Vagina (tissue), 2 donors: ENCODE results near the gene CSF1R.

ENCODE experiments used
- CTCF ChIP-seq, 3 experiments: fragments of 450-650 bp in 2 of 3; fragments of 200-600 bp in 1 of 3; sonication (generic) in 1 of 3; IDR thresholded peaks; one replicate each; pipeline ENCODE4 v1.5.1; 2017 to 2019; ENCODE audit warnings: antibody characterized with exemption in 3 of 3, mild to moderate bottlenecking in 2 of 3, moderate library complexity in 2 of 3
- POLR2A ChIP-seq, 2 donors: fragments of 450-650 bp; IDR thresholded peaks; one replicate each; pipeline ENCODE4 v1.6.1; 2017; ENCODE audit warnings: antibody characterized with exemption in 2 of 2, mild to moderate bottlenecking in 2 of 2, moderate library complexity in 2 of 2
- POLR2AphosphoS5 ChIP-seq, 2 donors: sonication (generic); formaldehyde crosslinking; IDR thresholded peaks; one replicate each; pipeline ENCODE4 v1.9.0; 2017; ENCODE audit warnings: antibody characterized with exemption in 2 of 2, mild to moderate bottlenecking in 2 of 2, low read depth in 1 of 2; ENCODE audit not compliant: insufficient read depth in 1 of 2

- TF ChIP-seq POLR2A (IDR thresholded peaks at IDR 0.05) (no peak), CTCF (IDR thresholded peaks at IDR 0.05) (no peak), POLR2AphosphoS5 (IDR thresholded peaks at IDR 0.05; ENCODE audit: insufficient read depth in 1 of 2, low read depth in 1 of 2) (no peak)
Measured at GRCh38 chr5:150052956-150053712, 33.2 kb downstream of the CSF1R start.
